VCaP (cell line): Measurements from ENCODE around the gene ARL4D.

Experiments
- H3K27ac ChIP-seq: fragments of 450-650 bp; 2 replicates; pipeline ENCODE4 v1.5.1; 2017
- CTCF ChIP-seq: fragments of 450-650 bp; conservative IDR thresholded peaks from 2 replicates; pipeline ENCODE4 v1.5.1; 2017; ENCODE audit warnings: mild to moderate bottlenecking, moderate library complexity

ARL4D gene

GRCh38 chr17:43400943-43401717 lies 2.3 kb downstream of the ARL4D start:
- no peak for TF ChIP-seq CTCF
- H3K27ac ChIP-seq = no peak overlapping the region

GRCh38 chr17:43402078-43402477 lies 3.3 kb downstream of the ARL4D start:
- TF ChIP-seq CTCF = no peak
- H3K27ac ChIP-seq = no peak overlapping the region

- TF ChIP-seq CTCF = no peak
- no peak overlapping the region for H3K27ac ChIP-seq
Measured at GRCh38 chr17:43402567-43402966, 3.8 kb downstream of the ARL4D start.

- TF ChIP-seq CTCF = no peak
- H3K27ac ChIP-seq = no peak overlapping the region
Measured at GRCh38 chr17:43403846-43404245, 5.1 kb downstream of the ARL4D start.

GRCh38 chr17:43405861-43406260 lies 7.1 kb downstream of the ARL4D start:
- H3K27ac ChIP-seq = no peak overlapping the region
- TF ChIP-seq CTCF = no peak

- H3K27ac ChIP-seq = no peak overlapping the region
- no peak for TF ChIP-seq CTCF
Measured at GRCh38 chr17:43406676-43407645, 8.2 kb downstream of the ARL4D start.

- peak overlapping the region; percentile 30; the same call in 1 of the 2 replicates for H3K27ac ChIP-seq
- no peak for TF ChIP-seq CTCF
Measured at GRCh38 chr17:43409131-43409530, 10.3 kb downstream of the ARL4D start.
